C4-2B (cell line): ENCODE results near the gene TMEM209.
"Not testable (repeated sequence)": the region's sequence is repeated elsewhere in the genome, so short reads cannot be mapped to it uniquely, and the experiment has no call there.

ENCODE experiments used
- H3K27ac ChIP-seq: fragments of 450-650 bp; 2 replicates; pipeline ENCODE4 v1.5.1; 2017
- CTCF ChIP-seq: fragments of 450-650 bp; conservative IDR thresholded peaks from 2 replicates; pipeline ENCODE4 v1.5.1; 2017; ENCODE audit warnings: mild to moderate bottlenecking
- ZFX ChIP-seq: fragments of 450-650 bp; IDR thresholded peaks from 2 replicates; pipeline ENCODE4 v1.6.1; 2017

Gene TMEM209

DNA sequence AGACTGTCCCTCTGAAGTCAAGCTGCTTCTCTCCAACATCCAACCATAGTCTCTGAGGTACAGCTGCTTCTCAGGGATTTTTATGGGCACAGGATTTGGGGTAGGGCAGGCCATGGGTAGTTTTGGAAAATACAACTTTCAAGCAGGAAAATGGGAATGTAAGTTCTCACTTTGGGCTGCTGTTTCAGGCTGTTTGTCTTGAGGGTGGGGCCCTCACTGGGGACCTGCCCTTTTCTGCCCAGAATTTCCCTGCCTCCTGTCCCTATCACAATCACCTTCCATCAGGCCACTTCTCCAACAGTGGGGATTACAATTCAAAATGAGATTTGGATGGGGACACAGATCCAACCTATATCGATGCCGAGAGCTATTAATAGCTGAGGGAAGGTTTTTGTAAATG lies 27.0 kb upstream of the TMEM209 start:
- no peak overlapping the region for H3K27ac ChIP-seq

GRCh38 chr7:130231792-130232191 lies 26.6 kb upstream of the TMEM209 start:
- no peak overlapping the region for H3K27ac ChIP-seq
- no peak for TF ChIP-seq CTCF
- no peak for TF ChIP-seq ZFX

More for the DNA sequence above, 27.0 kb upstream of the TMEM209 start:
- TF ChIP-seq ZFX, result no peak

GRCh38 chr7:130229981-130230380 lies 24.8 kb upstream of the TMEM209 start:
- not testable (repeated sequence) for H3K27ac ChIP-seq

DNA sequence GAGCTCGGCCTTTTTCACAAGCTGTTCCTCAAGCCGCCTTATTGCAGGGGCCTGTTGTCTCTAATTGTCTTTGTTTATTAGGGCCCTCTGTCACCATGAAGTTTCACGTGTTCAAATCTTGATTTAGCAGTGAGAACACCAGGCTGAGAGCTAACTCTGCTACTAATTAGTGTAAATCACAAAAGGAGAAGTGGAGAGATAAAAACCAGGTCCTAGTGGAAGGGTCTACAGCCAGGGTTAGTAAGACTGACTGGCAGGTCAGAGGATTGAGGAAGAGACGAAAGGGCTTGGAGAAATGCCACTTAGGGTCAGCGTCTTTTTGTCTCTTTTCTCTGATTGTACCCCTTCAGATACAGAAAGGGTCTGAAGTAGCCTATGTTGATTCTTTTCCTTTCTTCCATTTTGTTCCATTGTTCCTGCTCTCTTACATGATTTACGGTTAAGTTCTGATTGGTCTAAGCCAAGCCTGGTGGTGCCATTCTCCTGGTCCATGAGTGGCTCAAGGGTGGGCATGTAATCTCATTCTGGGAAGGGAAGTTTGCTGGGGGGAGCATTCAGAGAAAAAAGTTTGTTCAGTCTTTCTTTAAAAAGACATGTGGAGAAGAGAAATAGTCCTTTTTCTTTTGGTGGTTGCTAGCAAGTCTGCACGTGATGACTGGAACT lies 23.8 kb upstream of the TMEM209 start:
- H3K27ac ChIP-seq, result no peak overlapping the region

GRCh38 chr7:130227883-130228575 lies 22.8 kb upstream of the TMEM209 start:
- H3K27ac ChIP-seq, result no peak overlapping the region

More for the DNA sequence above, 23.8 kb upstream of the TMEM209 start:
- no peak for TF ChIP-seq ZFX
- TF ChIP-seq CTCF, result no peak

GRCh38 chr7:130226333-130226732 lies 21.1 kb upstream of the TMEM209 start:
- TF ChIP-seq ZFX (no peak), CTCF (no peak)

More at GRCh38 chr7:130227883-130228575, 22.8 kb upstream of the TMEM209 start:
- TF ChIP-seq ZFX (no peak), CTCF (no peak)

DNA sequence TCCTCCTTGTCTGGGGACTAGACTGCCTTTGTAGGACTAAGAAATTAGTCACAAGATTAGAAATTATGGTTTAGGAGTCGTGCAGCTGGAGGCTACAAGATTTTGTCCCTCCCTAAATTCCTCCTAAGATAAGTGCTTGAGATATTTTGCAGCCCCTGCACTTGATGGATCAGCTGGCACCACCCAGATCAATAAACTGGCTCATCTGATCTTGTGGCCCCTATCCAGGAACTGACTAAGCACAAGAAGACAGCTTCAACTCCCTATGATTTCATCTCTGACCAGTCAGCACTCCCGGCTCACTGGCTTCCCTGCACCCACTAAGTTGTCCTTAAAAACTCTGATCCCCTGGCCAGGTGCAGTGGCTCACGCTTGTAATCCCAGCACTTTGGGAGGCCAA lies 19.7 kb upstream of the TMEM209 start:
- H3K27ac ChIP-seq, result not testable (repeated sequence)

More at GRCh38 chr7:130226333-130226732, 21.1 kb upstream of the TMEM209 start:
- H3K27ac ChIP-seq, result no peak overlapping the region

DNA sequence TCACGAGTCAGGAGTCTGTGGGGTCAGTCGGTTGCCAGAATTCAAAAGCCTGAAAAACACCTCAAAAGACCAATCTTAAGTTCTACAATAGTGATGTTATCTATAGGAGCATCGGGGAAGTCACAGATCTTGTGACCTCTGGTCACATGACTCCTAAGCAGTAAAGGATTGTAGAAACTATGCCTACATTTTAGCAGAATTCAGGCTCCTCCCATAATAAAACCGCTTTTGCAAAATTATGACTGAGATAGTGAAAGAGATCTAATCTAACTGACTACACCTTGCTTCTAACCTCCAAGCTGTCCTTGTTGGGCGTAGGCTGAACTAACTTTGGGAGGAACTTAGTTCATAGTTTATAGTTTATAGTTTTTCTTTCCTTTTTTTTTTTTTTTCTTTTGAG lies 19.0 kb upstream of the TMEM209 start:
- H3K27ac ChIP-seq, result no peak overlapping the region
- TF ChIP-seq CTCF (no peak), ZFX (no peak)

DNA sequence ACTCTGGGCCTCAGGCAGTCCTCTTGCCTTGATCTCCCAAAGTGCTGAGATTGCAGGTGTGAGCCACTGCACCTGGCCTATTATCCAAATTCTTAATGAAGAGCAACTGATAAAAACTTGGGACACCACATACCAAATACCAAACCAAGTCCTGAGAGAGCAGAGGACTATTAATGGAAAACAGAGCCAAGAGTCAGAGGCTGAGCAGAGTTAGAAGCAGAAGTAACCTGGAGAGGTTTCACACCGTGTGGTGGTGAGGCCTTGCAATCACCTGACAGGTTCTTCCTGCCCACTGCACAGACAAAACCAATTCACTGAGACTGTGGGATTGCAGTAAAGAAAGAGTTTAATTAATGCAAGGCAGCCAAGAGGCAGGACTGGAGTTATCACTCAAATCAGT lies 18.4 kb upstream of the TMEM209 start:
- no peak for TF ChIP-seq ZFX
- TF ChIP-seq CTCF, result no peak
- H3K27ac ChIP-seq, result no peak overlapping the region
